ENCODE data around the gene AKT1S1.

DNA sequence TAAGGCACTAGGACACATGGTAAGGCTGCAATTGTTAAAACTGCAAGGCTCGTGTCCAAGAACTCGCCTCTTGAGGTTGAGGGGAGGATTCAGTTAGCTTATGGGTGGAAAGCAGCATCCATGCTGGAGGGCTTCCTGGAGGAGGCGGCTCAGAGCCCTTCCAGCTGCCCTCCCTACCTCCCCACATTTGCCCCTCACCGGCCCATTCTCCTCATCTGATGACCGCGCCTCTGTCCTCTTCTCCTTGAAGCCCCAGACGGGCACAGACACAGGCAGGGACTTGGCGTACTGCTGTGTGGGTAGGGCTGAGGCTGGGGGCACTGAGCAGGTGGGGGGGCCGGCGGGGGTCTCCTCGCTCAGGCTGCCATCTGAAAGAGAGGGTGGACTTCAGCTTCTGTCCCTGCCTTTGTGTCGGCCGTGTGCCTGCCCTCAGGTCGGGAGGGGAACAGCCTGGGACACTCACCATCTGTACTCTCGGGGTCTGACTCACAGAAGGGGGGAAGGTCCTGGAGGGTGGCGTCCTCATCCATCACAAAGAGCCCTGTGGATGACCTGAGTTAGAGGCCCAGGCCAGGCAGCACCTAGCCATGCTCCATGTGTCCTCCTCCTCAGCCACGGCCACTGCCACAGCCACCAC, 5.7 kb downstream of the AKT1S1 start:
- TF ChIP-seq, protein P1, sequence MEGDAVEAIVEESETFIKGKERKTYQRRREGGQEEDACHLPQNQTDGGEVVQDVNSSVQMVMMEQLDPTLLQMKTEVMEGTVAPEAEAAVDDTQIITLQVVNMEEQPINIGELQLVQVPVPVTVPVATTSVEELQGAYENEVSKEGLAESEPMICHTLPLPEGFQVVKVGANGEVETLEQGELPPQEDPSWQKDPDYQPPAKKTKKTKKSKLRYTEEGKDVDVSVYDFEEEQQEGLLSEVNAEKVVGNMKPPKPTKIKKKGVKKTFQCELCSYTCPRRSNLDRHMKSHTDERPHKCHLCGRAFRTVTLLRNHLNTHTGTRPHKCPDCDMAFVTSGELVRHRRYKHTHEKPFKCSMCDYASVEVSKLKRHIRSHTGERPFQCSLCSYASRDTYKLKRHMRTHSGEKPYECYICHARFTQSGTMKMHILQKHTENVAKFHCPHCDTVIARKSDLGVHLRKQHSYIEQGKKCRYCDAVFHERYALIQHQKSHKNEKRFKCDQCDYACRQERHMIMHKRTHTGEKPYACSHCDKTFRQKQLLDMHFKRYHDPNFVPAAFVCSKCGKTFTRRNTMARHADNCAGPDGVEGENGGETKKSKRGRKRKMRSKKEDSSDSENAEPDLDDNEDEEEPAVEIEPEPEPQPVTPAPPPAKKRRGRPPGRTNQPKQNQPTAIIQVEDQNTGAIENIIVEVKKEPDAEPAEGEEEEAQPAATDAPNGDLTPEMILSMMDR (tag by site-specific recombination; IDR thresholded peaks at IDR 0.05) = no peak
- TF ChIP-seq MZF1 (tag by site-specific recombination; IDR thresholded peaks at IDR 0.05; ENCODE audit: borderline replicate concordance) (no peak), TCF7L2 (IDR thresholded peaks at IDR 0.05; ENCODE audit: borderline replicate concordance, low read depth, low read length) (no peak), ZBTB6 (tag by site-specific recombination; IDR thresholded peaks at IDR 0.05) (no peak), GLIS1 (tag by site-specific recombination; IDR thresholded peaks at IDR 0.05) (no peak), ZNF350 (tag by site-specific recombination; IDR thresholded peaks at IDR 0.05) (no peak), BCL11A (tag by site-specific recombination; IDR thresholded peaks at IDR 0.05; ENCODE audit: low read depth) (no peak), ZNF433 (tag by site-specific recombination; IDR thresholded peaks at IDR 0.05; ENCODE audit: low read depth) (no peak), ZNF843 (tag by site-specific recombination; IDR thresholded peaks at IDR 0.05) (no peak), ZNF658 (tag by site-specific recombination; IDR thresholded peaks at IDR 0.05) (no peak), ZNF112 (tag by site-specific recombination; IDR thresholded peaks at IDR 0.05) (no peak)
- TF ChIP-seq, protein P2, sequence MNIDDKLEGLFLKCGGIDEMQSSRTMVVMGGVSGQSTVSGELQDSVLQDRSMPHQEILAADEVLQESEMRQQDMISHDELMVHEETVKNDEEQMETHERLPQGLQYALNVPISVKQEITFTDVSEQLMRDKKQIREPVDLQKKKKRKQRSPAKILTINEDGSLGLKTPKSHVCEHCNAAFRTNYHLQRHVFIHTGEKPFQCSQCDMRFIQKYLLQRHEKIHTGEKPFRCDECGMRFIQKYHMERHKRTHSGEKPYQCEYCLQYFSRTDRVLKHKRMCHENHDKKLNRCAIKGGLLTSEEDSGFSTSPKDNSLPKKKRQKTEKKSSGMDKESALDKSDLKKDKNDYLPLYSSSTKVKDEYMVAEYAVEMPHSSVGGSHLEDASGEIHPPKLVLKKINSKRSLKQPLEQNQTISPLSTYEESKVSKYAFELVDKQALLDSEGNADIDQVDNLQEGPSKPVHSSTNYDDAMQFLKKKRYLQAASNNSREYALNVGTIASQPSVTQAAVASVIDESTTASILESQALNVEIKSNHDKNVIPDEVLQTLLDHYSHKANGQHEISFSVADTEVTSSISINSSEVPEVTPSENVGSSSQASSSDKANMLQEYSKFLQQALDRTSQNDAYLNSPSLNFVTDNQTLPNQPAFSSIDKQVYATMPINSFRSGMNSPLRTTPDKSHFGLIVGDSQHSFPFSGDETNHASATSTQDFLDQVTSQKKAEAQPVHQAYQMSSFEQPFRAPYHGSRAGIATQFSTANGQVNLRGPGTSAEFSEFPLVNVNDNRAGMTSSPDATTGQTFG (tag by site-specific recombination; IDR thresholded peaks at IDR 0.05; ENCODE audit: borderline replicate concordance) = no peak
- TF ChIP-seq, protein P3, sequence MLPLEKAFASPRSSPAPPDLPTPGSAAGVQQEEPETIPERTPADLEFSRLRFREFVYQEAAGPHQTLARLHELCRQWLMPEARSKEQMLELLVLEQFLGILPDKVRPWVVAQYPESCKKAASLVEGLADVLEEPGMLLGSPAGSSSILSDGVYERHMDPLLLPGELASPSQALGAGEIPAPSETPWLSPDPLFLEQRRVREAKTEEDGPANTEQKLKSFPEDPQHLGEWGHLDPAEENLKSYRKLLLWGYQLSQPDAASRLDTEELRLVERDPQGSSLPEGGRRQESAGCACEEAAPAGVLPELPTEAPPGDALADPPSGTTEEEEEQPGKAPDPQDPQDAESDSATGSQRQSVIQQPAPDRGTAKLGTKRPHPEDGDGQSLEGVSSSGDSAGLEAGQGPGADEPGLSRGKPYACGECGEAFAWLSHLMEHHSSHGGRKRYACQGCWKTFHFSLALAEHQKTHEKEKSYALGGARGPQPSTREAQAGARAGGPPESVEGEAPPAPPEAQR (tag by site-specific recombination; IDR thresholded peaks at IDR 0.05) = no peak
- TF ChIP-seq, protein P4, sequence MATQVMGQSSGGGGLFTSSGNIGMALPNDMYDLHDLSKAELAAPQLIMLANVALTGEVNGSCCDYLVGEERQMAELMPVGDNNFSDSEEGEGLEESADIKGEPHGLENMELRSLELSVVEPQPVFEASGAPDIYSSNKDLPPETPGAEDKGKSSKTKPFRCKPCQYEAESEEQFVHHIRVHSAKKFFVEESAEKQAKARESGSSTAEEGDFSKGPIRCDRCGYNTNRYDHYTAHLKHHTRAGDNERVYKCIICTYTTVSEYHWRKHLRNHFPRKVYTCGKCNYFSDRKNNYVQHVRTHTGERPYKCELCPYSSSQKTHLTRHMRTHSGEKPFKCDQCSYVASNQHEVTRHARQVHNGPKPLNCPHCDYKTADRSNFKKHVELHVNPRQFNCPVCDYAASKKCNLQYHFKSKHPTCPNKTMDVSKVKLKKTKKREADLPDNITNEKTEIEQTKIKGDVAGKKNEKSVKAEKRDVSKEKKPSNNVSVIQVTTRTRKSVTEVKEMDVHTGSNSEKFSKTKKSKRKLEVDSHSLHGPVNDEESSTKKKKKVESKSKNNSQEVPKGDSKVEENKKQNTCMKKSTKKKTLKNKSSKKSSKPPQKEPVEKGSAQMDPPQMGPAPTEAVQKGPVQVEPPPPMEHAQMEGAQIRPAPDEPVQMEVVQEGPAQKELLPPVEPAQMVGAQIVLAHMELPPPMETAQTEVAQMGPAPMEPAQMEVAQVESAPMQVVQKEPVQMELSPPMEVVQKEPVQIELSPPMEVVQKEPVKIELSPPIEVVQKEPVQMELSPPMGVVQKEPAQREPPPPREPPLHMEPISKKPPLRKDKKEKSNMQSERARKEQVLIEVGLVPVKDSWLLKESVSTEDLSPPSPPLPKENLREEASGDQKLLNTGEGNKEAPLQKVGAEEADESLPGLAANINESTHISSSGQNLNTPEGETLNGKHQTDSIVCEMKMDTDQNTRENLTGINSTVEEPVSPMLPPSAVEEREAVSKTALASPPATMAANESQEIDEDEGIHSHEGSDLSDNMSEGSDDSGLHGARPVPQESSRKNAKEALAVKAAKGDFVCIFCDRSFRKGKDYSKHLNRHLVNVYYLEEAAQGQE (tag by site-specific recombination; IDR thresholded peaks at IDR 0.05) = no peak
